ENCODE data around the gene CTSD. TPM values are rescaled to one million over a fixed set of nuclear protein-coding genes. Genes with fewer than 3 reads are reported as not detected.

Gene CTSD
- total RNA-seq, 1 experiment from 2014 or later: 158 TPM

DNA sequence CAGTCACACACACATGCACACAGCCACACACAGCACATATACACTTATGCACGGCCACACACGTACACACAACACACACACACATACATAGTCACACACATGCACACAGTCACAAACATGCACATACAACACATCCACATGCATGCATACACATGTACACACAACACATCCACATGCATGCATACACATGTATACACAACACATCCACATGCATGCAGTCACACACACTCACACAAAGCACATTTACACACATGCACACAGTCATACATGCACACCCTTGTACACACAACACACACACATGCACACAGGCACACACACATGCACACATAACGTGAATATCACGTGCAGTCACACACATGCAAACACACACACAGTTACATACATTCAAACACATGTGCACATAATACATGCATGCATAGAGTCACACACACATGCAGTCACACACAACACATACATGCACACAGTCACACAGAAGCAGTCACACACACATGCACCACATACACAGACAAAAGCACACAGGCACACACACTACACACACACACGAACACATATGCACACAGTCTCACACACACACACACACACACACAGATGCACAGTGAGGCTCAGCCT lies 32.2 kb downstream of the CTSD start:
- H3K9ac ChIP-seq (ENCODE audit: extremely low read depth, insufficient read length, low read length): no peak overlapping the region
- no peak overlapping the region for H2BK120ac ChIP-seq (ENCODE audit: low read depth, low read length, poor library complexity, severe bottlenecking)
- peak overlapping the region in 1 of 3 experiments; percentile 61; a peak in 1 of 7 replicates for H3K27ac Mint-ChIP-seq
- no peak overlapping the region for H3K27ac ChIP-seq (ENCODE audit: insufficient read length, low read depth, low read length)
- H2BK5ac ChIP-seq (ENCODE audit: insufficient read length, low read length): no peak overlapping the region
- H2BK15ac ChIP-seq (ENCODE audit: low read depth, low read length): no peak overlapping the region
- H3K4me1 ChIP-seq (ENCODE audit: insufficient read depth, low read length): no peaks in the 10 kb centered on the region
- peaks cover 2 to 3% of the 10 kb centered on the region in 2 experiments; a peak in 2 of 4 replicates for H3K4me1 Mint-ChIP-seq
- no peak overlapping the region for H3K56ac ChIP-seq (ENCODE audit: insufficient read length, low read depth, low read length)
- peaks cover 4 to 17% of the 10 kb centered on the region in 2 experiments for H3K9me3 Mint-ChIP-seq
- H3K14ac ChIP-seq (ENCODE audit: insufficient read depth, low read length): no peak overlapping the region
- H4K20me1 ChIP-seq (ENCODE audit: control insufficient read depth, insufficient read depth, insufficient read length): no peaks in the 10 kb centered on the region
- DNase-seq: no peak
- no peak overlapping the region for H2BK20ac ChIP-seq (ENCODE audit: low read depth, low read length, poor library complexity, severe bottlenecking)
- no peaks in the 10 kb centered on the region for H3K9me3 ChIP-seq (ENCODE audit: control insufficient read depth, low read depth, low read length)
- H4K5ac ChIP-seq (ENCODE audit: insufficient read length, low read depth, low read length): no peak overlapping the region
- no peak overlapping the region for H2AK5ac ChIP-seq (ENCODE audit: insufficient read length, low read length)
- H3T11ph ChIP-seq (ENCODE audit: low read length): no peak overlapping the region
- TF ChIP-seq, protein P1, sequence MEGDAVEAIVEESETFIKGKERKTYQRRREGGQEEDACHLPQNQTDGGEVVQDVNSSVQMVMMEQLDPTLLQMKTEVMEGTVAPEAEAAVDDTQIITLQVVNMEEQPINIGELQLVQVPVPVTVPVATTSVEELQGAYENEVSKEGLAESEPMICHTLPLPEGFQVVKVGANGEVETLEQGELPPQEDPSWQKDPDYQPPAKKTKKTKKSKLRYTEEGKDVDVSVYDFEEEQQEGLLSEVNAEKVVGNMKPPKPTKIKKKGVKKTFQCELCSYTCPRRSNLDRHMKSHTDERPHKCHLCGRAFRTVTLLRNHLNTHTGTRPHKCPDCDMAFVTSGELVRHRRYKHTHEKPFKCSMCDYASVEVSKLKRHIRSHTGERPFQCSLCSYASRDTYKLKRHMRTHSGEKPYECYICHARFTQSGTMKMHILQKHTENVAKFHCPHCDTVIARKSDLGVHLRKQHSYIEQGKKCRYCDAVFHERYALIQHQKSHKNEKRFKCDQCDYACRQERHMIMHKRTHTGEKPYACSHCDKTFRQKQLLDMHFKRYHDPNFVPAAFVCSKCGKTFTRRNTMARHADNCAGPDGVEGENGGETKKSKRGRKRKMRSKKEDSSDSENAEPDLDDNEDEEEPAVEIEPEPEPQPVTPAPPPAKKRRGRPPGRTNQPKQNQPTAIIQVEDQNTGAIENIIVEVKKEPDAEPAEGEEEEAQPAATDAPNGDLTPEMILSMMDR (conservative IDR thresholded peaks at IDR 0.05): no peak
- peaks cover 94% of the 10 kb centered on the region for H3K27me3 Mint-ChIP-seq (ENCODE audit: low read depth)
- H3K4me3 Mint-ChIP-seq: no peak overlapping the region
- no peak overlapping the region for H4K91ac ChIP-seq (ENCODE audit: insufficient read length, low read depth, low read length)
- H3K79me2 ChIP-seq (ENCODE audit: insufficient read depth, low read length): no peaks in the 10 kb centered on the region
- no peak overlapping the region for H2AFZ ChIP-seq (ENCODE audit: low read length)
- no peak overlapping the region for H3K4me2 ChIP-seq (ENCODE audit: insufficient read depth, insufficient read length, low read length)
- no peaks in the 10 kb centered on the region; the same call in 1 of the 2 replicates for H3K27me3 ChIP-seq (ENCODE audit: insufficient read depth, low read length)
- no peak overlapping the region for H3K18ac ChIP-seq (ENCODE audit: insufficient read length, low read depth, low read length)
- H4K8ac ChIP-seq (replicated peaks; ENCODE audit: insufficient read length, low read depth, low read length): no peak overlapping the region
- H3K23me2 ChIP-seq (ENCODE audit: insufficient read length, low read depth, low read length, poor library complexity, severe bottlenecking): no peaks in the 10 kb centered on the region
- H3K4ac ChIP-seq (ENCODE audit: low read depth, low read length): no peak overlapping the region
- no CpG with 5 or more reads among the region's 5 CpGs for WGBS (ENCODE audit: extremely low coverage, insufficient read length, low lambda C conversion rate)
- H3K23ac ChIP-seq (ENCODE audit: insufficient read length, low read depth, low read length): no peak overlapping the region
- no peak overlapping the region for H2BK12ac ChIP-seq (ENCODE audit: insufficient read length, low read depth, low read length)
- H3K79me1 ChIP-seq (ENCODE audit: insufficient read depth, low read depth, low read length, poor library complexity, severe bottlenecking): no peaks in the 10 kb centered on the region
- no peaks in the 10 kb centered on the region; a peak in 1 of 7 replicates for H3K36me3 Mint-ChIP-seq (ENCODE audit: insufficient read depth in 1 of 3, low read depth in 3 of 3)
